GM12878 (cell line): ENCODE results near the gene RALGAPB. TPM values are rescaled to one million over a fixed set of nuclear protein-coding genes. Genes with fewer than 3 reads are reported as not detected.

ENCODE experiments used
- ATAC-seq: fragments of 200-7000 bp; cut with Tn5 transposase; 3 replicates; pipeline ENCODE4 v1.9.1; 2020; ENCODE audit warnings: mild to moderate bottlenecking, moderate library complexity
- BruUV-seq: library from RNA; stranded (reverse); fragments of 400-500 nt; replicated peaks from 2 replicates; lab custom pipeline; 2021; lab: Mats Ljungman, UMichigan
- CTCF ChIA-PET: fragments of 300-600 bp; sonication (Branson Sonifier 250); formaldehyde crosslinking; extraction: SDS; loops from one replicate; lab custom pipeline; 2021; ENCODE audit warnings: inconsistent platforms; lab: Yijun Ruan, JAX
- POLR2A ChIA-PET: fragments of 350-600 bp; formaldehyde crosslinking; extraction: SDS; loops from one replicate; lab custom pipeline; 2021; ENCODE audit warnings: inconsistent platforms; lab: Charles Lee
- RAD21 ChIA-PET: fragments of 300-600 bp; sonication (Branson Sonifier 250); formaldehyde crosslinking; loops from one replicate; lab custom pipeline; 2023; ENCODE audit warnings: antibody characterized with exemption; ENCODE audit not compliant: unreplicated experiment; lab: Charles Lee
- SMC1A ChIA-PET: fragments of 300-600 bp; sonication (Branson Sonifier 250); formaldehyde crosslinking; loops from one replicate; lab custom pipeline; 2023; ENCODE audit not compliant: unreplicated experiment, uncharacterized antibody; lab: Charles Lee
- DNase-seq: peaks from one replicate; pipeline ENCODE4 v3.0.0-alpha.2; 2011; ENCODE audit warnings: low read depth, low spot score
- FAIRE-seq: peaks from 3 replicates; lab custom pipeline; 2011; peaks lifted over from hg19 to GRCh38; lab: Jason Lieb, UNC
- H2AFZ ChIP-seq: 2 replicates; pipeline ENCODE4 v1.6.0; 2011; ENCODE audit warnings: low read depth, low read length, control low read depth; ENCODE audit not compliant: control insufficient read depth
- H3K27ac ChIP-seq: 2 replicates; pipeline ENCODE4 v1.5.1; 2011; ENCODE audit warnings: control low read depth; ENCODE audit not compliant: control insufficient read depth, insufficient read depth
- H3K27me3 ChIP-seq, 2 experiments: replicated peaks in 1 of 2; 2 replicates each; pipeline versions ENCODE4 v1.6.0 to v1.6.1; 2011; ENCODE audit warnings: low read length in 1 of 2; ENCODE audit not compliant: control insufficient read depth in 2 of 2, insufficient read depth in 2 of 2
- H3K36me3 ChIP-seq, 2 experiments: 2 replicates each; pipeline ENCODE4 v1.5.1; 2011; ENCODE audit warnings: low read length in 1 of 2; ENCODE audit not compliant: control insufficient read depth in 2 of 2, insufficient read depth in 2 of 2
- H3K4me1 ChIP-seq: 2 replicates; pipeline ENCODE4 v1.6.1; 2011; ENCODE audit warnings: mild to moderate bottlenecking, low read length, moderate library complexity, mixed read lengths; ENCODE audit not compliant: control insufficient read depth, insufficient read depth
- H3K4me2 ChIP-seq: 2 replicates; pipeline ENCODE4 v1.6.0; 2011; ENCODE audit warnings: control low read depth; ENCODE audit not compliant: control insufficient read depth, insufficient read depth
- H3K4me3 ChIP-seq: fragments of 200-600 bp; sonication (generic); 2 replicates; pipeline ENCODE4 v1.5.1; 2016
- H3K79me2 ChIP-seq: 2 replicates; pipeline ENCODE4 v1.6.0; 2011; ENCODE audit warnings: low read length; ENCODE audit not compliant: control insufficient read depth, insufficient read depth
- H3K9ac ChIP-seq: 2 replicates; pipeline ENCODE4 v1.8.0; 2011; ENCODE audit warnings: low read length, control low read depth, mixed read lengths; ENCODE audit not compliant: control insufficient read depth, insufficient read depth
- H3K9me3 ChIP-seq: replicated peaks from 3 replicates; pipeline ENCODE4 v1.5.1; 2011; ENCODE audit warnings: mild to moderate bottlenecking, low read length; ENCODE audit not compliant: control insufficient read depth, insufficient read depth
- H4K20me1 ChIP-seq: 2 replicates; pipeline ENCODE4 v1.6.0; 2011; ENCODE audit not compliant: control insufficient read depth, insufficient read depth
- NFXL1 ChIP-seq: fragments of 450-650 bp; IDR thresholded peaks from 2 replicates; pipeline ENCODE4 v1.6.1; 2017; ENCODE audit warnings: antibody characterized with exemption, mild to moderate bottlenecking, borderline replicate concordance
- NFYA ChIP-seq: IDR thresholded peaks from 2 replicates; pipeline ENCODE4 v1.6.1; 2011; ENCODE audit warnings: low read depth, mild to moderate bottlenecking, low read length, improper control_type of control experiment, borderline replicate concordance
- PBX3 ChIP-seq: IDR thresholded peaks from 2 replicates; pipeline ENCODE4 v1.6.1; 2011; ENCODE audit warnings: mild to moderate bottlenecking, low read depth, low read length, moderate library complexity; ENCODE audit not compliant: insufficient replicate concordance
- RB1 ChIP-seq: fragments of 450-650 bp; formaldehyde crosslinking; IDR thresholded peaks from 2 replicates; pipeline ENCODE4 v1.6.1; 2017; ENCODE audit warnings: mild to moderate bottlenecking, borderline replicate concordance
- RELA ChIP-seq: fragments of 450-650 bp; IDR thresholded peaks from 2 replicates; pipeline ENCODE4 v1.8.0; 2014; ENCODE audit warnings: borderline replicate concordance; ENCODE audit not compliant: partially characterized antibody
- SREBF2 ChIP-seq: IDR thresholded peaks from 2 replicates; pipeline ENCODE4 v1.6.1; 2012; ENCODE audit warnings: mild to moderate bottlenecking, low read length
- TCF3 ChIP-seq: IDR thresholded peaks from 2 replicates; pipeline ENCODE4 v1.6.1; 2012; ENCODE audit warnings: low read depth, mild to moderate bottlenecking, low read length, borderline replicate concordance; ENCODE audit not compliant: insufficient read depth
- ZNF592 ChIP-seq: fragments of 450-650 bp; IDR thresholded peaks from 2 replicates; pipeline ENCODE4 v1.6.1; 2017; ENCODE audit warnings: mild to moderate bottlenecking, moderate library complexity
- WGBS: methylation state at CpG from one replicate; pipeline ENCODE4 v1.1.6; 2016; ENCODE audit warnings: low lambda C conversion rate; ENCODE audit not compliant: insufficient replicate concordance, insufficient coverage; ENCODE audit errors: missing lambda C conversion rate; 5-methylcytosine and 5-hydroxymethylcytosine counted together
- in situ Hi-C: fragments of 300-500 bp; cut with MboI; formaldehyde crosslinking; loops from 9 replicates; pipeline ENCODE4 v1.14.3; 2018; ENCODE audit warnings: mixed read lengths
- intact Hi-C: fragments of 100-400 bp; cut with micrococcal nuclease; formaldehyde crosslinking; loops from one replicate; pipeline ENCODE4 v1.14.2; 2022; ENCODE audit not compliant: unreplicated experiment
- polyA plus RNA-seq, 11 experiments: library from polyadenylated mRNA; depleted of rRNA in 4 of 11; unstranded in 6 of 11; stranded (reverse) in 5 of 11; fragments of >200 nt; fragmentation: Nextera tagmentation in 4 of 11; fragmentation: Illumina TruSeq in 1 of 11; extraction: Ambion mirVana in 4 of 11; extraction: Trizol in 1 of 11; gene quantifications; 1 replicate in 1 of 11; 2 replicates in 10 of 11; pipeline versions ENCODE4 v1.2.1 to v1.2.3, GENCODE V29; 2011 to 2016; ENCODE audit warnings: inconsistent platforms in 2 of 11, missing spikeins in 2 of 11, low read depth in 1 of 11
- total RNA-seq, 4 experiments: library from RNA; depleted of rRNA in 3 of 4; stranded (reverse); fragments of >200 nt in 3 of 4; fragmentation: Illumina TruSeq in 1 of 4; extraction: Trizol in 1 of 4; gene quantifications; 2 replicates each; pipeline versions ENCODE4 v1.2.1 to v1.2.3, GENCODE V29; 2013 to 2021

The RALGAPB gene
- total and polyA plus RNA-seq, 10 of the 15 experiments (the other 5 are each of a cell fraction or from before 2014, with no cell fraction given), result 3.7 to 23.2 (median 15.5) TPM

GRCh38 chr20:38547288-38548085 is 74.8 kb downstream of the RALGAPB start:
- POLR2A ChIA-PET, result no interaction called here
- no TSS peak for BruUV-seq
- Histone ChIP-seq H2AFZ (no peak overlapping the region), H3K36me3 (peaks cover 0 to 34% of the 10 kb centered on the region in 2 experiments), H3K9me3 (no peaks in the 10 kb centered on the region), H3K79me2 (no peaks in the 10 kb centered on the region), H3K4me3 (no peak overlapping the region), H3K4me2 (no peak overlapping the region), H3K27me3 (no peaks in the 10 kb centered on the region), H3K9ac (no peak overlapping the region), H3K27ac (no peak overlapping the region), H4K20me1 (no peaks in the 10 kb centered on the region), H3K4me1 (no peaks in the 10 kb centered on the region)
- DNase-seq (no peak), FAIRE-seq (no peak), ATAC-seq (no peak)
- RAD21 ChIA-PET, result interaction anchor here (0.6 kb wide), 1 partner anchor 65 kb away, joined by 5 read pairs; no protein-coding TSS in a partner anchor
- 100% methylated on average over 3 of the region's 3 CpGs for WGBS
- intact Hi-C loops (no loop called here), in situ Hi-C loops (no loop called here)
- SMC1A ChIA-PET, result no interaction called here
- no peak for TF ChIP-seq PBX3
- CTCF ChIA-PET, result no interaction called here

GRCh38 chr20:38548356-38549083 is 75.9 kb downstream of the RALGAPB start:
- Histone ChIP-seq H3K36me3 (peaks cover 0 to 40% of the 10 kb centered on the region in 2 experiments; a peak in 3 of 4 replicates), H2AFZ (no peak overlapping the region), H3K4me2 (no peak overlapping the region), H3K9ac (no peak overlapping the region), H3K9me3 (no peaks in the 10 kb centered on the region), H4K20me1 (no peaks in the 10 kb centered on the region), H3K79me2 (no peaks in the 10 kb centered on the region), H3K27ac (no peak overlapping the region), H3K27me3 (no peaks in the 10 kb centered on the region), H3K4me3 (no peak overlapping the region), H3K4me1 (no peaks in the 10 kb centered on the region)
- in situ Hi-C loops, result no loop called here
- WGBS, result 99% methylated on average over 3 of the region's 3 CpGs
- FAIRE-seq, result no peak
- intact Hi-C loops, result no loop called here
- ChIA-PET CTCF (interaction anchor here (1.5 kb wide), 1 partner anchor 14 kb away, joined by 4 read pairs; no protein-coding TSS in a partner anchor), RAD21 (no interaction called here), POLR2A (no interaction called here), SMC1A (interaction anchor here (1.9 kb wide), 1 partner anchor 28 kb away, joined by 5 read pairs; no protein-coding TSS in a partner anchor)
- no peak for DNase-seq
- no peak for ATAC-seq
- BruUV-seq, result no TSS peak
- TF ChIP-seq NFYA, result no peak
- no peak for TF ChIP-seq NFXL1
- no peak for TF ChIP-seq ZNF592
- no peak for TF ChIP-seq RELA
- TF ChIP-seq SREBF2, result no peak
- TF ChIP-seq TCF3, result no peak
- TF ChIP-seq RB1, result no peak
